ENCODE data around the gene ICA1.
A peak's percentile ranks its signal among the peaks of the same experiment; 100 is the strongest.

The ICA1 gene

GRCh38 chr7:8115547-8116402 is 146.2 kb downstream of the ICA1 start:
- Histone ChIP-seq H3K4me3 (ENCODE audit: low read length) (peak overlapping the region; percentile 40), H3K9me2 (replicated peaks; ENCODE audit: control insufficient read depth, low read length) (no peaks in the 10 kb centered on the region), H3K79me2 (ENCODE audit: control insufficient read depth, low read length) (no peaks in the 10 kb centered on the region), H3F3A (ENCODE audit: control insufficient read depth, insufficient read depth) (peaks cover 3% of the 10 kb centered on the region; the same call in 1 of the 2 replicates), H3K4me2 (ENCODE audit: low read length) (peak overlapping the region; percentile 52), H3K27me3 (ENCODE audit: control insufficient read depth, low read length) (no peaks in the 10 kb centered on the region), H3K9me3 (ENCODE audit: control insufficient read depth, insufficient read depth, low read length) (peaks cover 4% of the 10 kb centered on the region; the same call in 1 of the 2 replicates), H3K36me3 (ENCODE audit: control insufficient read depth, low read length) (0 out of 2 replicates have a peak, but pooled peaks cover 4% of the 10 kb centered on the region), H4K20me1 (ENCODE audit: control insufficient read depth, insufficient read depth, low read depth, low read length) (no peaks in the 10 kb centered on the region), H3K27ac (ENCODE audit: low read depth, low read length) (peak overlapping the region; percentile 64), H3K4me1 (ENCODE audit: control insufficient read depth, low read length) (peaks cover 30% of the 10 kb centered on the region)
- TF ChIP-seq CTCF (IDR thresholded peaks at IDR 0.05; ENCODE audit: low read depth, low read length, poor library complexity, severe bottlenecking) (no peak), EZH2phosphoT487 (IDR thresholded peaks at IDR 0.05; ENCODE audit: borderline replicate concordance, low read length) (no peak)

- no peaks in the 10 kb centered on the region for H3K9me2 ChIP-seq (replicated peaks; ENCODE audit: control insufficient read depth, low read length)
- TF ChIP-seq EZH2phosphoT487 (IDR thresholded peaks at IDR 0.05; ENCODE audit: borderline replicate concordance, low read length): no peak
- TF ChIP-seq CTCF (IDR thresholded peaks at IDR 0.05; ENCODE audit: low read depth, low read length, poor library complexity, severe bottlenecking): no peak
- peaks cover 4% of the 10 kb centered on the region; the same call in 1 of the 2 replicates for H3K9me3 ChIP-seq (ENCODE audit: control insufficient read depth, insufficient read depth, low read length)
- no peaks in the 10 kb centered on the region for H4K20me1 ChIP-seq (ENCODE audit: control insufficient read depth, insufficient read depth, low read depth, low read length)
- no peaks in the 10 kb centered on the region for H3K79me2 ChIP-seq (ENCODE audit: control insufficient read depth, low read length)
- H3K27me3 ChIP-seq (ENCODE audit: control insufficient read depth, low read length): no peaks in the 10 kb centered on the region
- peak overlapping the region; percentile 64 for H3K27ac ChIP-seq (ENCODE audit: low read depth, low read length)
- H3K4me3 ChIP-seq (ENCODE audit: low read length): peak overlapping the region; percentile 40
- peaks cover 30% of the 10 kb centered on the region for H3K4me1 ChIP-seq (ENCODE audit: control insufficient read depth, low read length)
- H3K4me2 ChIP-seq (ENCODE audit: low read length): peak overlapping the region; percentile 52
- 0 out of 2 replicates have a peak, but pooled peaks cover 4% of the 10 kb centered on the region for H3K36me3 ChIP-seq (ENCODE audit: control insufficient read depth, low read length)
- peaks cover 3% of the 10 kb centered on the region; the same call in 1 of the 2 replicates for H3F3A ChIP-seq (ENCODE audit: control insufficient read depth, insufficient read depth)
Observed at GRCh38 chr7:8114175-8114574, 147.8 kb downstream of the ICA1 start.

- no peaks in the 10 kb centered on the region for H3K27me3 ChIP-seq (ENCODE audit: control insufficient read depth, low read length)
- H4K20me1 ChIP-seq (ENCODE audit: control insufficient read depth, insufficient read depth, low read depth, low read length): no peaks in the 10 kb centered on the region
- no peaks in the 10 kb centered on the region for H3K9me2 ChIP-seq (replicated peaks; ENCODE audit: control insufficient read depth, low read length)
- H3K4me2 ChIP-seq (ENCODE audit: low read length): no peak overlapping the region
- 0 out of 2 replicates have a peak, but pooled peaks cover 4% of the 10 kb centered on the region for H3K36me3 ChIP-seq (ENCODE audit: control insufficient read depth, low read length)
- H3K9me3 ChIP-seq (ENCODE audit: control insufficient read depth, insufficient read depth, low read length): peaks cover 4% of the 10 kb centered on the region; the same call in 1 of the 2 replicates
- TF ChIP-seq CTCF (IDR thresholded peaks at IDR 0.05; ENCODE audit: low read depth, low read length, poor library complexity, severe bottlenecking): no peak
- no peak for TF ChIP-seq EZH2phosphoT487 (IDR thresholded peaks at IDR 0.05; ENCODE audit: borderline replicate concordance, low read length)
- H3K79me2 ChIP-seq (ENCODE audit: control insufficient read depth, low read length): no peaks in the 10 kb centered on the region
- peaks cover 3% of the 10 kb centered on the region; the same call in 1 of the 2 replicates for H3F3A ChIP-seq (ENCODE audit: control insufficient read depth, insufficient read depth)
- H3K27ac ChIP-seq (ENCODE audit: low read depth, low read length): no peak overlapping the region
- peaks cover 30% of the 10 kb centered on the region for H3K4me1 ChIP-seq (ENCODE audit: control insufficient read depth, low read length)
- no peak overlapping the region for H3K4me3 ChIP-seq (ENCODE audit: low read length)
Observed at GRCh38 chr7:8113184-8113583, 148.8 kb downstream of the ICA1 start.

All from DOHH2 (cell line).